Natural killer cell (primary cell): ENCODE results near the gene DNAI1. TPM values are rescaled to one million over a fixed set of nuclear protein-coding genes. Genes with fewer than 3 reads are reported as not detected.

ENCODE experiments used
- ATAC-seq, 3 donors: fragments of 150-1000 bp in 2 of 3; fragments of 200-7000 bp in 1 of 3; cut with Tn5 transposase; 1 replicate in 1 of 3; 2 replicates in 2 of 3; pipeline ENCODE4 v1.10.0; 2021; ENCODE audit warnings: mild to moderate bottlenecking in 2 of 3, moderate library complexity in 2 of 3
- DNase-seq, 2 donors: peaks; one replicate each; pipeline versions ENCODE4 v3.0.0 to v3.0.0-alpha.2; 2013 to 2021; ENCODE audit warnings: mixed read lengths in 1 of 2
- H3K27ac ChIP-seq: one replicate; pipeline ENCODE4 v1.5.1; 2013; ENCODE audit warnings: mild to moderate bottlenecking, low read length
- H3K27me3 ChIP-seq: one replicate; pipeline ENCODE4 v1.6.1; 2013; ENCODE audit warnings: low read length; ENCODE audit not compliant: control insufficient read depth, insufficient read depth
- H3K36me3 ChIP-seq: one replicate; pipeline ENCODE4 v1.6.1; 2013; ENCODE audit warnings: low read length; ENCODE audit not compliant: control insufficient read depth, insufficient read depth
- H3K4me1 ChIP-seq: one replicate; pipeline ENCODE4 v1.6.1; 2013; ENCODE audit warnings: low read length; ENCODE audit not compliant: control insufficient read depth, insufficient read depth
- H3K4me3 ChIP-seq: one replicate; pipeline ENCODE4 v1.5.1; 2013; ENCODE audit warnings: low read length
- H3K9me3 ChIP-seq: one replicate; pipeline ENCODE4 v1.6.1; 2013; ENCODE audit warnings: low read length; ENCODE audit not compliant: control insufficient read depth, insufficient read depth
- H3K27ac Mint-ChIP-seq, 2 donors: one replicate each; pipeline ENCODE4 v1.8.0; 2022; ENCODE audit warnings: mild to moderate bottlenecking in 2 of 2, mixed read lengths in 2 of 2, moderate library complexity in 1 of 2
- H3K27me3 Mint-ChIP-seq, 2 donors: one replicate each; pipeline ENCODE4 v1.8.0; 2022; ENCODE audit warnings: low read depth in 2 of 2, mixed read lengths in 2 of 2
- H3K36me3 Mint-ChIP-seq: one replicate; pipeline ENCODE4 v1.8.0; 2022; ENCODE audit warnings: mixed read lengths
- H3K4me1 Mint-ChIP-seq, 2 donors: one replicate each; pipeline ENCODE4 v1.8.0; 2022; ENCODE audit warnings: mixed read lengths in 2 of 2
- H3K4me3 Mint-ChIP-seq: one replicate; pipeline ENCODE4 v1.8.0; 2022; ENCODE audit warnings: mild to moderate bottlenecking, moderate library complexity, mixed read lengths
- H3K9me3 Mint-ChIP-seq, 2 donors: one replicate each; pipeline ENCODE4 v1.8.0; 2022; ENCODE audit warnings: mixed read lengths in 2 of 2
- CTCF ChIP-seq: fragments of 200-600 bp; IDR thresholded peaks from one replicate; pipeline ENCODE4 v1.8.0; 2022; ENCODE audit warnings: antibody characterized with exemption
- WGBS: methylation state at CpG from one replicate; pipeline ENCODE4 v1.1.7; 2013; ENCODE audit warnings: missing lambda C conversion rate; ENCODE audit not compliant: insufficient coverage; 5-methylcytosine and 5-hydroxymethylcytosine counted together
- intact Hi-C: fragments of 100-400 bp; cut with micrococcal nuclease; formaldehyde crosslinking; loops from one replicate; pipeline ENCODE4 v1.14.2; 2022
- total RNA-seq, 4 donors: library from RNA; stranded (reverse); fragments of 120-200 nt in 1 of 4; gene quantifications; one replicate each; pipeline versions ENCODE4 v1.2.3 to v1.2.4, GENCODE V29; 2013 to 2022

Gene DNAI1
- total RNA-seq, 3 donors from 2014 or later (not counting 1 experiment from before 2014, with no cell fraction given): not detected

GRCh38 chr9:34512131-34513078 is 53.8 kb downstream of the DNAI1 start:
- Histone ChIP-seq H3K27ac (no peak overlapping the region), H3K4me1 (no peaks in the 10 kb centered on the region), H3K27me3 (no peaks in the 10 kb centered on the region), H3K9me3 (no peaks in the 10 kb centered on the region), H3K4me3 (no peak overlapping the region), H3K36me3 (no peaks in the 10 kb centered on the region)
- 81% methylated on average over 9 of the region's 9 CpGs for WGBS
- no peak for ATAC-seq
- no peaks in the 10 kb centered on the region for H3K27me3 Mint-ChIP-seq
- H3K4me1 Mint-ChIP-seq: no peaks in the 10 kb centered on the region
- no peak for TF ChIP-seq CTCF
- no peaks in the 10 kb centered on the region for H3K9me3 Mint-ChIP-seq
- H3K27ac Mint-ChIP-seq: no peak overlapping the region
- no peak overlapping the region for H3K4me3 Mint-ChIP-seq
- intact Hi-C loops: no loop called here
- no peaks in the 10 kb centered on the region for H3K36me3 Mint-ChIP-seq
- DNase-seq: no peak

GRCh38 chr9:34513567-34514214 is 55.1 kb downstream of the DNAI1 start:
- H3K9me3 Mint-ChIP-seq: no peaks in the 10 kb centered on the region
- TF ChIP-seq CTCF: no peak
- Histone ChIP-seq H3K27ac (no peak overlapping the region), H3K36me3 (no peaks in the 10 kb centered on the region), H3K4me1 (peaks cover 4% of the 10 kb centered on the region), H3K9me3 (no peaks in the 10 kb centered on the region), H3K27me3 (no peaks in the 10 kb centered on the region), H3K4me3 (no peak overlapping the region)
- H3K4me3 Mint-ChIP-seq: no peak overlapping the region
- DNase-seq (no peak), ATAC-seq (no peak)
- intact Hi-C loops: no loop called here
- no peaks in the 10 kb centered on the region for H3K4me1 Mint-ChIP-seq
- no peaks in the 10 kb centered on the region for H3K27me3 Mint-ChIP-seq
- H3K27ac Mint-ChIP-seq: no peak overlapping the region
- no peaks in the 10 kb centered on the region for H3K36me3 Mint-ChIP-seq
- WGBS: 79% methylated on average over 2 of the region's 2 CpGs

- H3K27ac Mint-ChIP-seq: no peak overlapping the region
- 87% methylated on average over 8 of the region's 8 CpGs for WGBS
- no peak for ATAC-seq
Measured at GRCh38 chr9:34514401-34514800, 55.8 kb downstream of the DNAI1 start.

More at GRCh38 chr9:34514401-34514800, 55.8 kb downstream of the DNAI1 start:
- no peaks in the 10 kb centered on the region for H3K27me3 Mint-ChIP-seq
- H3K9me3 Mint-ChIP-seq: no peaks in the 10 kb centered on the region
- no peak for DNase-seq
- Histone ChIP-seq H3K4me1 (peaks cover 4% of the 10 kb centered on the region), H3K4me3 (no peak overlapping the region), H3K27me3 (no peaks in the 10 kb centered on the region), H3K36me3 (no peaks in the 10 kb centered on the region), H3K9me3 (no peaks in the 10 kb centered on the region), H3K27ac (no peak overlapping the region)
- H3K4me1 Mint-ChIP-seq: no peaks in the 10 kb centered on the region
- intact Hi-C loops: no loop called here
- no peak overlapping the region for H3K4me3 Mint-ChIP-seq
- no peak for TF ChIP-seq CTCF
- H3K36me3 Mint-ChIP-seq: no peaks in the 10 kb centered on the region
